IPS-11a (cell line): ENCODE data around the gene FRMD4A.
"Not testable (repeated sequence)": the region's sequence is repeated elsewhere in the genome, so short reads cannot be mapped to it uniquely, and the experiment has no call there.

Experiments
- H3K4me3 ChIP-seq: one replicate; pipeline ENCODE4 v1.5.1; 2013; ENCODE audit warnings: low read depth, low read length, control low read depth

The FRMD4A gene

DNA sequence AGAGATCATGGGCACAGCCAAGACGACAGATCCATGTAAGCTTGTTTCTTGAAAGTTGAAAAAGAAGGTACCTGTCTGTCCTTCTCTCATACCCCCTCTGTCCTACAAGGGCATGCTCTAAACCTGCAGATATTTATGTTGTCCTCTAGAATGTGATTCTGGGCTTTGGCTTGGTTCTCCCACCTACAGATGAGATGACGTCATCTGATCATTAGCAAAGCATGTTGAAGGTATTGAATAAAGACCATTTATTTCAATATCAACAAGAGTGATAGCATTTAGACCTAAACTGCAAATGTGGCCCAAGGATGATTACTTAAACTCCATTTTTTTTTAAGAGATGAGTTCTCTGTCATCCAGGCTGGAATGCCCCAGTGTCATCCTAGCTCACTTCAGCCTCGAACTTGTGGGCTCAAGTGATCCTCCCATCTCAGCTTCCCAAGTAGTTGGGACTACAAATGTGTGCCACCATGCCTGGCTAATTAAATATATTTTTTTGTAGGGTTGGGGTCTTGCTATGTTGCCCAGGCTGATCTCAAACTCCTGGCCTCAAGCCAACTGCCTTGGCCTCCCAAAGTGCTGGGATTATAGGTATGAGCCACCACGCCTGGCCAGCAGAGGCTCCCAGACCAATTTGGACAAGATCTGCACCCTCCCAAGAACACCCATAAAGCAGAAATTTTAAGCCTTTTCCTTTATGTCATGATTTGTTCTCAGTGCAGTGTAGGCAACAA lies 559.8 kb downstream of the FRMD4A start:
- no peak overlapping the region for H3K4me3 ChIP-seq

DNA sequence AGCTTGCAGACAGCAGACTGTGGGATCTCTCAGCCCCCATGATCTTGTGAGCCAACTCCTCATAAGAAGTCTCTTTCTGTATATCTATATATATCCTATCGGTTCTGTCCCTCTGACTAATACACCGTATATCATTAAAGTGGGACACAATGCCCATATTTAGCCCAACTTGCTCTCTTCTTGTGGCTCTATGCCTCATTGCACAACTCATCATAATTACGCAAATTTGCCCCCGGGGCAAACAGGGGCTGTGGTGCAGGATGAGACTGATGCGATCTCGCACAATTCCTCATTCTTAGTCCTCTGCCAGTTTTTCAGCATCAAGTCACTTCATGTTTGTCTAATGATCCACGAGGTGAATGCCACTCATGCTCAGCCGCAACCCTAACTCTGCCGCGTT lies 560.8 kb downstream of the FRMD4A start:
- no peak overlapping the region for H3K4me3 ChIP-seq

DNA sequence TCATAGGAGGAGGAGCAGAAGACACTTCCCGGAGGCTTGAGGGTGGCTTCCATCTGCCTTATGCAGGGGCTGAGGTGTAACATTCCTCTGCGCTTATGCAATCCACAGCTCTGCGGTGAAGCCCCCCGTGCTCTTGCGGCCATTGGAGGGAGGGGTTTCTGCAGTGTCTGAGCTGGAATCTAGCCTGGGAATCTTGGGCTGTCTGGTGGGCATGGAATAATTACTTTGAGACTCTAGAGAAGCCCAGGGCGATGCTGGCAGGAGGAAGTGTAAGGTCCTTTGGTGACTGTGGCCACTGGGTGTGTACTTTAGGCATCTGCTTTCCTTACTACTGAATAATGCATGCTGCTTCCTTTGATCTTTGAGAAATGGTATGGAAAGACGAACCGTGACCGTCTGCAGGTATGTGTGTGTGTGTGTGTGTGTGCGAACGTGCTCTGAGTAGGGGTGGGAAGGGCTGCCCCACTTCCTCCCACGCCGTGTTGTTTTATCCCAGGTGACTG lies 563.0 kb downstream of the FRMD4A start:
- no peak overlapping the region for H3K4me3 ChIP-seq

DNA sequence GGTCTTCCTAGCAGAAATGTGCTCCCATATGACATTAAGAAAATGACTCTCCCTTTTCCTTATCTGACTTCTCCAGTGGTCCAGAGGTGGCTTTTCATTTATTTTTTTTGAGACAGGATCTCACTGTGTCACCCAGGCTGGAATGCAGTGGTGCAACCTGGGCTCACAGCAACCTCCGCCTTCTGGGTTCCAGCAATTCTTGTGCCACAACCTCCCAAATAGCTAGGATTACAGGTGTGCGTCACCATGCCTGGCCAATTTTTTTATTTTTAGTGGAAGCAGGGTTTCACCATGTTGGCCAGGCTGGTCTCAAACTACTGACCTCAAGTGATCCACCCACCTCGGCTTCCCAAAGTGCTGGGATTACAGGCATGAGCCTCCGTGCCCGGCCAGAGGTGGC lies 563.6 kb downstream of the FRMD4A start:
- H3K4me3 ChIP-seq: not testable (repeated sequence)

DNA sequence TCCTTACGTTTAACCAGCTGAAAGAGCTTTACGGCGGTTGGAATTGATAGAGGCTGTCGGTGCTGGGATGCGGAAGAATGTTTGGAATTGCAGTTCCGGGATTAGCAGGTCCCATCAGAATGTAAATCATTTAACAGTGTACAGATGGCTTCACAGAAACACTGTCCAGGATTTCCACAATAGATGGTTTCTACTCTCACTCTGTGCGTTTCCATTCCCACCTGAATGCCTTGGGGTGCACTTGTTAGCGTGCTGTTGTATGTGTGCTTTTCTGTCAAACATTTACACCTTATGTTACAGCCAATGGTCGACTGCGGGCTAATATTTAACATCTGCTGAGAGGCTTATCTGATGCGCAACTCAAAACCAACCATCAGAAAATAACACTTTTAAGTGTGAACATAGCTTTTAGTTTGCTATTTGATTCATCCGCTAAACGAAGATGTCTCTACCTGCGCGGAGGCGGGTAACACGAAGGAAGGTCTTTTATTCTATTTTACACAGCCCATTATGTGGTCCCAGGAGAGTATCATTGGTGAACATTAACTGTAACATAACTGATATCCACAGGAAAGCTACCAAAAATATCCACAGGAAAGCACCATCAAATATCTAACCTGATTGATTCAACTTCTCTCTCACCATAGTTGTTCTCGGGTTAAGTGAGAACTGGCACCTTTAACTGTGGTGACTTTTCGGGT lies 564.9 kb downstream of the FRMD4A start:
- no peak overlapping the region for H3K4me3 ChIP-seq

DNA sequence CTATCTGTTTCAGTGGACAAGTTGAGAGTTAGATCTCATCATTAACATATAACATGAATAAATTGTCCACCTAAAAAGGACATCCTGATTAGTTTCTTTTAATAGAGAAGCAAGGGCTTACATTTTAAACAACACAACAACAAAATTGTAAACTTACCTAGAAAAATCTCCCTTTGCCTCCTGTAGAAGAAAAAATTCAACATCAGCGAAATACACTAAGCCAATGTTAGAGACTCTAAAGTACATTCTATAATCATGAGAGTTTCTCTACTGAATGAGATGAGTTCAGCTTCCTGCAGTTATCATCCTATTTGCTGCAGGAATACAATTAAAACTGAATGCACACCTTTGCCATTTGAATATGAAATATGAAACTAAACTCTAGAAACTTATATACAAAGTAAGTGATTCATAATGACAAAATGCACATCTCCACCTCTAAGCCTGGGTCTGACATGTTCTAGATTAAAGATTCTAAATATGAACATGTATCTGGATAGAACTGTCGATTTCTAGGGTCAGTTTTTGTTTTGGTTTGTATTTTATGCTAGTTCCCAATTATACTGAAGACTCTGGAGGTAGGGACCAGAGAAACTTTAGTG lies 569.1 kb downstream of the FRMD4A start:
- H3K4me3 ChIP-seq: no peak overlapping the region

DNA sequence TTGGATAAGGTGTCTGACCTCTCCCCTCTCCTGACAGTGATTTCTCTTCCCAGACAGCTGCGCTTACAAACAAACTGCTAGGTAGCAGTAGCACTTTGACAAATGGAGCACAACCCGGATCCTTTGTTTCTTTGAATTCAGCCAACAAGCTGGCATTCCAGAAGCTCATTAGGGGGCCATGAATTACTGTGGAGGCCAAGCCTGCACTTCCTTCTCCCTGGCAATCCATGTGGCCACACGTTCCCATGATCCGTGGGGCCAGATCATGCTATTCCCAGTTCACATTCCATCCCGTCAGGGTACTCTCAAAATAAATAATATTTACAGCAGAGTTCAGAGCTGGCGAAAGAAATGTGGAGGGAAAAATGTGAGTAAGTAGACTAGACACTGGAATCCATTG lies 571.6 kb downstream of the FRMD4A start:
- no peak overlapping the region for H3K4me3 ChIP-seq

DNA sequence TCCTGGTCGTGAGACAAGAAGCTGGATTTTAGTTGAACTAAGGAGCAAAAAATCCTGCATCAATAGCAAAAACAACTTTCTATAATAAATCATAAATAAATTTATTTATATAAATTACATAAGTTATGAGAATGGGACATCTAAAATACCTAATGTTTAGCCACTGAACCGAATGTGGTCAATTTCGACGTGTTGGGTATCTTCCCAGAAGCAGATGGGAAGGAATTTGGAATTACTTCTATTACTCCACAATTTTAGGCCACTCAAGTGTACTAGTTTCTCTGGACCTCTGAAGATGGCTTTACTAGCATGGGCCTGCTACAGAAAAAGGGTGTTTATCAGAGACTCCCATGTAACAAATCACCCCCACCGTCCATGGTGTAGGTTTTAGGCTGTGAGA lies 572.0 kb downstream of the FRMD4A start:
- no peak overlapping the region for H3K4me3 ChIP-seq

DNA sequence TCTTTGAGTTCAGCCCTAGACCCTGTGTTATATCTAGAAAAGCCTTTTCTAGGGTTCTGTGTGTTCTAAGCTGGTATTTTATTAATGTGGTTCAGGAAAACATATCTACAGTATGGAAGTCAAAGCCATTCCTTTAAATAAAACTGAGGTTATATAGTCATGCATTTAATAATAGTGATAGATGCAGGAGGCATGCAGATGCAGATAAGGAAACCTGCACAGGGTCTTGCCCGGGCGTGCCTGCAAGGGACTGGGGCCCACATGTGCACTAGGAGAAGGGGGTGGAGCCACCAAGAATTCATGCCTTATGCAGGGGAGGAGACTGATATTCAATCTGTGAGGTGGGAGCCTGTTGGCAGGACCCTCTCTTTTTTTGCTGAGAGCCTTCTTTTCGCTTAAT lies 572.4 kb downstream of the FRMD4A start:
- no peak overlapping the region for H3K4me3 ChIP-seq

DNA sequence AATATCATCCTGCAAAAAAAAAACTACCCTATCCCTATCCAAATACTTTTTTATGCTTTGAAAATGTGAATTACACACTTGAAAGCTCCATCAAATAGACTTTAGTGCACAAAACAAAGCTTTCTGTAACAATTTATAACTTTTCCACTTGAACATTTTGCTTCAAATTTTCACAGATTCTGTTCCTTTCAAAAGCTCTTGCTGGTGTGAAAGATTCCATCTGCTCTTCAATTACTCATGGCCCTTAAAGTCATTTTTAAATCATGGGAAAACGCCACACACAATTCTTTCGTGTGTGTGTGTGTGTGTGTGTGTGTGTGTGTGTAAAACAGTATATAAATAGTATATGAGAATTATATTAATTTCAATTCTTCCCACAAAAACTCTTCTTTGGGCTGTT lies 576.4 kb downstream of the FRMD4A start:
- no peak overlapping the region for H3K4me3 ChIP-seq

DNA sequence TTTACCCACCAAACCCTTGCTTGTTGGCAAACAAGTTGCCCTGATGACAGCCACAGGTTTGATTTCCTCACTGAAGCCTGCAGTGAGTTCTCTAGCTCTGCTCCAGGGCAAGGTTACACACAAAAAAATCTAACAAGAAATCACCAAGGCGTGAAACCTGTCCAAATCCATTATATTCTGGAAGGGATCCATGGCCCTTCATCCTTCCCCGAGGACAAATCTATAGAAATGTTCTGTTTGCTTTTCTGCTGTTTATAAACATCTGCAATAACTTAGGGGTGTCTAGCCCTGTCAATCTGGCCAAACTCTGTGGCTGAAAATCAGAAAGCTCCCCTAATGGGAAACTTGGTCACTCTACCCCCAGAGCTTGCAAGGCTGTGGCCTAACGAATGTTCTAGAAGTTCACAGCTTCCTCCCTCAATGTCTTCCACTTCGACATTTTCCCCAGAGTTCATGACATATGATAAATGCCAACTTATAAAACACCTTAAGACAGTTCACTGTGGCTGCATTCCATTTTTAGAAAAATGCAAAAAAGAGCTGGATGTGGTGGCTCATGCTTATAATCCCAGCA lies 579.4 kb downstream of the FRMD4A start:
- H3K4me3 ChIP-seq: no peak overlapping the region

DNA sequence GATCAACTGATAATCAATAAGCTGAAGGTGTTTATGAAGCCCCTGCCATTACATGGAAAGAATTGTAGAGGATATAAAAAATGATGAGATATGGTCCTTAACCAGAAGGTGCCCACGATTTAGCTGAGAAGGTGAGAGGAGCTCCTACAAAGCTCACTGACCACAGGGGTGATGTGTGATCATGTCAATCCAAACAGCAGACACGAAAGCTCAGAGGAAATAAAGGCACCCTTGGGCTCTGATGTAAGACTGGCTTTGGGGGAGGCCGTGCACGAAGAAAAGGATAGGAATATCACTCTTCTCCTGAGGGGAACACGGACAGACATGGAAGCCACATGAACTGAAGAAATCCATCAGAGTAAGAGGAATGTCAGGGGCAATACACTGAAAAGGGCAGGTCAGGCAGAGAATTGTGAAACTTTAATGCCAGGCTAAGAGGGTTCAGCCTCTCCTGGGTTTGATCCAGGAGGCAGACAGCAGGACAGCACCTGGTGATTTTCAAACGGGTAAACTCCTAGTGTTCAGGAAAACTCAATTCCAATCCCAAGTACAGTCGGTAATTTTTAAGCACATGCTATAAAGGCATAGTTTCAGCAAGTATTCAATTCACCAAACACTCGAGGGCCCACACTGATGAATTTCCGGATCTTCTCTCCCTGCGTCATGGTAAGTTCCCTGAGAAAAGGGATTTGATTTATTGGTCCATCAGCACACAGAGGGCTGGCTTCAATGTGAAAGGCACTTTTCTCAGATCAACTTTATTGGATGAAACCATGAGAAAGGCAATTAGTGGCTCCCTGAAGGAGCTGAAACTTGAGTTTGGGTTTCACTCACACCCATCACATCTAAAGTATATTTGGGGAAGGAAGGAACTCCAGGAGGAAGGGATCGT lies 580.2 kb downstream of the FRMD4A start:
- no peak overlapping the region for H3K4me3 ChIP-seq

DNA sequence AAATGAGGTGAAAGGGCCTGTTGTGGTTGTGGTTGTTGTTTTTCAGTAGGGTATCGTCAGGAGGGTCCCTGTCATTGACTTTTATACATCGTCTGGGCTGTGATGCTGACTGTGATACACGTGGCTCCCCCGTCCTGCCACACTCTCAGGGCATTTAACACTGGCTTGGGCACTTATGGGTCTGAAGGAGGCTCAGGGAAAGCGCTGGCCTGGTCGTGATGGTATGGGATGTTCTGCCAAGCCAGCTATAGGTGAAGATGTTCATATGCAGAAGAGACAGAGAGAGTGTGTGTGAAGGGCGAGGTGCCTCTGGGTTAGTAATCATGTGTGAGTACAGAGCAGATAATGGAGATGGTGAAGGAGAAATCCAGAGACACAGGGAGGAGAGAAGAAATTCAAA lies 585.5 kb downstream of the FRMD4A start:
- H3K4me3 ChIP-seq: no peak overlapping the region

DNA sequence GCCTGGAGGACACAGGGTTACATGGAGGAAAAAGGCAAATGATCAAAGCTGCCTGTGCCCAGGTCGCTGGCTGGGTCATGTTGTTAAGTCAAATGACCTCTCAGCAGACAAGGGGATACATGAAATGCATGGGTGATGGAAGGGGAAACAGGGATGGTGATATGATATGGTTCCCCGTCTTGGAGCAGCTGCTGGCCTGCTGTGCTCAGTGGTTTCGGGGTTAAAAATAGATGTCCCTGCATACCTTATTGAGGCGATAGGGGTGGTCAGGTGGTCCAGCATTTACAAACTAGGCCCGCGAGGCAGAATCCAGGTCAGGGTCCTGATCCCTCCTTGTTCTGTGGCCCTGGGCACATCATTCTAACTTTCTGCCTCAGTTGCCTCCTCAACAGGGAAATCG lies 586.8 kb downstream of the FRMD4A start:
- H3K4me3 ChIP-seq: no peak overlapping the region

DNA sequence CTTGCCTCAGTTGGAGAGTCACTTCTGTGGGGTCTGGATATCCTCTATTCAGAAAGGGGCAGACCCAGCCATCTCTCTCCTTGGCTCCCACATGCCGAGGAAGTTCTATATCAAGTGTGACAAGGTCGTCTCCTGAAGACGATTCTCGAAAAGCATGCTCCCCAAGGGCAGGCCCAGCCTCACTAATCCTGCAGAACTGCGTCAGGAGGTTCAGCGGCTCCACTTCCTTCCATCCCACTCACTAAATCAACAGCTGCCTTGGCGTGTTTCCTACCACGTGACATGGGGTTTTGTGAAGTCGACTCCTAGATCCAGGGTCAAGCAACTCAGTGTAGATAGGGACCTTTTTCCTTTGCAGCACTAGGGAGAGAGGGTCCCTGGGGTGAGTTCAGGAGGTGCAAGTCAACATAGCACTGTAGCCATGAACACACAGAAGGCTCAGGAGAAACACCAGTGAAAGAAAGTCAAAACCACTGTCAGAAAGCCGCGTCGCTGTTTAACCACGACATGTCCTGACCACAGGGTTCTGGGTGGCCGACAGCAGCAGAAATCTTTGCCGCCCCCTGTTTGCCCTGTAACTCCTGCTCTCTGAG lies 587.5 kb downstream of the FRMD4A start:
- no peak overlapping the region for H3K4me3 ChIP-seq

DNA sequence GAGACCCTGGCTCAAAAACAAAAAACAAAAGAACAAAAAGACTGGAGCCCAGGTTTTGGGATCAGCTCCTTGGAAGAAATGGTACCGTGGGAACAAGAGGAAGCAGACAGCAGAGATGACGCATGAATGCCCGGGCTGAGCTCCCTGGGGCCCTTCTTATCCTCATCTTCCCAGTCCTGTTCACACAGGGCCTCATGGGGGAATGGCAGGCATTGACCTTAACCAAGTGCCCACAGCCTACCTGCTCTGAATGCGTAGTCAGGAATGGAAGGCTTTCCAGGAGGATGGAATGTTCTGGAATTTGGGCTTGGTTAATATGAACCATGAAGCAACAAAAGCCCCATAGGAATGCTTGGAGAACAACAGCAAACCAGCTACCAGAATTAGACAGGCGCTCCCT lies 589.3 kb downstream of the FRMD4A start:
- no peak overlapping the region for H3K4me3 ChIP-seq

DNA sequence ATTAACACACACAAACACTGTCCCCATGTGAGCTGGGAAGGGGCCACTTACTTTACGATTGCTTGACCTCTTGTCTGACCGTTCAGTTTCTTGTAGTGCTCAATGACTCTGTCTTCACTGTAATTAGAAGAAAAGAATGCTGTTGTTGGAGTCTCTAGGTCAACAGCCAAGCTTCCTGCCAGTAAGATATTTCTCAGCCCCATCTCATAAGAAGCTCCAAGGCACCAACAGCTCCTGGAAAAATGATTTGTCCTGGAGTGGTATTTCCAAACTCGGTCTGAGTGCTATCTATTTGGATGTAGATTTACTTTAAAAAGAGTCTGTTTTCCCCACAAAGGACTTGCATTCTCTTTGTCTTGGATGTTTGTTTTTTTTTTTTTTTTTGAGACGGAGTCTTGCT lies 590.3 kb downstream of the FRMD4A start:
- H3K4me3 ChIP-seq: no peak overlapping the region

DNA sequence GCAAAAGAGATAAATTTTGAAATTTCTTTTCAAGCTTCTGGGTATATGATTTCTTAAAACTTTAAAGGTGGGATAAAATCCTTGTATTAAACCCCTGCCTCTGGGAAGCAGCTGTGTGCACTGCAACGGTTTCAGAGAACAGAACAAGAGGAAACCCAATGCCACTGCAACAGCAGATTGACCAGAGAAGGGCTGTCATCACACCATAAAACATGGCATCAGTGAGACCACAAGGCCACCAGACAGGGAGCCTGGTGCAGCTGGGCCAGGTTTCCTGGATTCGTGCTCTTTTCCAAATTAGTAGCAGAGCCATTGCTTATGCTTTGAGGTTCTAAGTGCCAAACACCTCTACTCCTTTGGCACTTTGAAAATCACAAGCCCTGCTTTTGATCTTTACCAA lies 591.5 kb downstream of the FRMD4A start:
- H3K4me3 ChIP-seq: no peak overlapping the region

DNA sequence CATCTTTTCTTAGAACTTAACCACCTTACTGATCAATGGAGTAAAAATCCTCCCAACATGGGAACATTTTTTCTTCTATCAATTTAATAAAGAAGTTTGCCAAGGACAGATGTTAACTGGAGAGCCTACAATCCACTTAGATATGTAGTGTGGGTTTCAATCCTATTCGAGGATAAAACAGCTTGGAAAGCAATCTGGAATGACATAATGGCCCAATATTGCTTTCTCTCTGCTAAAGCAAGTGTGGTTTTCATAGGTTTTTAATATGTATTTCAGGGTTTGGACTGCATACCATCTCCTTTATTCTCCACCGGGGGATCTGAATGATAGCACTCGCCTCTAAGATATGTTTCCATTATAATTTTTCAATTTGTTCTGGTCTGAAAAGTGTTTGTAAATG lies 594.2 kb downstream of the FRMD4A start:
- H3K4me3 ChIP-seq: no peak overlapping the region

DNA sequence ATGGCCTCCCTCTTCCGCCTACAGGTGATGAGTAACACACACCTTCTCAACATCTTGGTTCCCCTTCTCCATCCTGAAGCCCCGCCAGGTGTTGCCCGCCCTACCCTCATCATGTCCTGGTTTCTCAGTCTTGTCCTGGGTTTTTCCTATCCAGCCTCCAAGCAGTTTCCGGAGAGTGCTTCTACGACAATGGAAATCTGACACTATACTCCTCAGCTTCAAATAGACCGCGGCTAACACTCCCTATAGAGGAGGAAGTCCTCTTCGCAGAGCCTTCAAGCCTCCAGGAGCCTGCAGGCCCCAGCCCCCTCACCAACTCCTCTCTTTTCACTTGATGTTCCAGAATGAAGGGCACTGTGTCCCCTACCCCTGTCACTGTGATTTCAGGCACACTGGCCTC lies 596.6 kb downstream of the FRMD4A start:
- no peak overlapping the region for H3K4me3 ChIP-seq
